ENCODE results near the gene SCAF4. TPM values are rescaled to one million over a fixed set of nuclear protein-coding genes. Genes with fewer than 3 reads are reported as not detected.

SCAF4 gene
- total RNA-seq, 2 donors from 2014 or later = 12.6 to 29.5 TPM

- Histone ChIP-seq H3K4me3 (no peak overlapping the region), H3K9me3 (no peaks in the 10 kb centered on the region), H3K27ac (no peak overlapping the region), H3K4me1 (replicated peaks) (no peaks in the 10 kb centered on the region), H3K27me3 (replicated peaks; ENCODE audit: insufficient read depth) (no peaks in the 10 kb centered on the region), H3K36me3 (peaks cover 3 to 9% of the 10 kb centered on the region in 2 donors)
- 91% methylated on average over 5 of the region's 5 CpGs for WGBS
- TF ChIP-seq POLR2AphosphoS5 (IDR thresholded peaks at IDR 0.05) = no peak
- no peak for TF ChIP-seq CTCF (IDR thresholded peaks at IDR 0.05)
- TF ChIP-seq POLR2A (IDR thresholded peaks at IDR 0.05) = no peak
- intact Hi-C loops (cut with DNase I) = no loop called here
- DNase-seq (ENCODE audit: low spot score) = no peak
Observed at GRCh38 chr21:31688603-31689368, 43.1 kb downstream of the SCAF4 start.

GRCh38 chr21:31687108-31687507 lies 44.8 kb downstream of the SCAF4 start:
- no peaks in the 10 kb centered on the region for H3K9me3 ChIP-seq
- DNase-seq (ENCODE audit: low spot score) = no peak
- 91% methylated on average over 2 of the region's 2 CpGs for WGBS
- no peak overlapping the region for H3K27ac ChIP-seq
- H3K27me3 ChIP-seq (replicated peaks; ENCODE audit: insufficient read depth) = no peaks in the 10 kb centered on the region
- TF ChIP-seq POLR2AphosphoS5 (IDR thresholded peaks at IDR 0.05) = no peak
- TF ChIP-seq POLR2A (IDR thresholded peaks at IDR 0.05) = no peak
- no peak for TF ChIP-seq CTCF (IDR thresholded peaks at IDR 0.05)
- intact Hi-C loops (cut with DNase I) = no loop called here
- no peak overlapping the region for H3K4me3 ChIP-seq
- H3K4me1 ChIP-seq (replicated peaks) = no peaks in the 10 kb centered on the region
- H3K36me3 ChIP-seq = peaks cover 0 to 3% of the 10 kb centered on the region in 2 donors

- Histone ChIP-seq H3K4me3 (no peak overlapping the region), H3K36me3 (peaks cover 0 to 3% of the 10 kb centered on the region in 2 donors), H3K4me1 (replicated peaks) (no peaks in the 10 kb centered on the region), H3K27ac (no peak overlapping the region), H3K27me3 (replicated peaks; ENCODE audit: insufficient read depth) (no peaks in the 10 kb centered on the region), H3K9me3 (no peaks in the 10 kb centered on the region)
- no peak for DNase-seq (ENCODE audit: low spot score)
- intact Hi-C loops (cut with DNase I) = no loop called here
- 80% methylated on average over 7 of the region's 7 CpGs for WGBS
- TF ChIP-seq POLR2AphosphoS5 (IDR thresholded peaks at IDR 0.05) = no peak
- no peak for TF ChIP-seq CTCF (IDR thresholded peaks at IDR 0.05)
- no peak for TF ChIP-seq POLR2A (IDR thresholded peaks at IDR 0.05)
Observed at GRCh38 chr21:31686272-31686915, 45.5 kb downstream of the SCAF4 start.

DNA sequence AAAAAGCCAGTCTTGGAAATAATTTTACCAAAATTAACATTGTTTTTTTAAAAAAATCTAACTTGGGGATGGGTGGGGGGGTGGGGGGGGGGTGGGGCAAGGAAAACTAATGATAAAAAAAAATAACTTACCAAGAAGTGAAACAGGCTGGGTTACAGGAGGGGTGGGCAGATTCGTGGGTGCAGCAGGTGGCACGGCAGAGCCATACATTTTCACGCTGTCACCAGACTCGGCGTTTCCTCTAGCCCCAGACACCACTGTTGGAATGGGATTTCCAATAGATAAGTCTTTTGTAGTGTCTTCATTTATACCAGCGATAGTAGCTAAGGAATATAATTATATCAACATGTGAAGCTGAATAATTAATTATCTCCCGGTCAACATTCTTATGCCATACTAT lies 47.0 kb downstream of the SCAF4 start:
- H3K9me3 ChIP-seq = no peaks in the 10 kb centered on the region
- no peaks in the 10 kb centered on the region for H3K36me3 ChIP-seq
- no peak for TF ChIP-seq CTCF (IDR thresholded peaks at IDR 0.05)
- TF ChIP-seq POLR2A (IDR thresholded peaks at IDR 0.05) = no peak
- TF ChIP-seq POLR2AphosphoS5 (IDR thresholded peaks at IDR 0.05) = no peak
- no peak for DNase-seq (ENCODE audit: low spot score)
- H3K4me3 ChIP-seq = no peak overlapping the region
- no peaks in the 10 kb centered on the region for H3K27me3 ChIP-seq (replicated peaks; ENCODE audit: insufficient read depth)
- intact Hi-C loops (cut with DNase I) = no loop called here
- 93% methylated on average over 7 of the region's 7 CpGs for WGBS
- no peaks in the 10 kb centered on the region for H3K4me1 ChIP-seq (replicated peaks)
- H3K27ac ChIP-seq = no peak overlapping the region

- no peak for DNase-seq (ENCODE audit: low spot score)
- Histone ChIP-seq H3K4me1 (replicated peaks) (no peaks in the 10 kb centered on the region), H3K27ac (no peak overlapping the region), H3K9me3 (no peaks in the 10 kb centered on the region), H3K4me3 (no peak overlapping the region), H3K36me3 (no peaks in the 10 kb centered on the region), H3K27me3 (replicated peaks; ENCODE audit: insufficient read depth) (no peaks in the 10 kb centered on the region)
- no peak for TF ChIP-seq POLR2A (IDR thresholded peaks at IDR 0.05)
- intact Hi-C loops (cut with DNase I) = no loop called here
- WGBS = 84% methylated on average over 5 of the region's 5 CpGs
Observed at GRCh38 chr21:31683029-31683428, 48.9 kb downstream of the SCAF4 start.

Data from prostate gland (tissue), 2 donors.